Measurements from ENCODE around the gene ELF2.
A peak's percentile ranks its signal among the peaks of the same experiment; 100 is the strongest.
"Not testable (repeated sequence)": the region's sequence is repeated elsewhere in the genome, so short reads cannot be mapped to it uniquely, and the experiment has no call there.

The ELF2 gene

GRCh38 chr4:139142087-139142486, 34.9 kb downstream of the ELF2 start:
- DNase-seq = no peak

- DNase-seq = no peak
These were observed 39.3 kb downstream of the ELF2 start for GRCh38 chr4:139137763-139138162.

- no peak for DNase-seq
These were observed 42.6 kb downstream of the ELF2 start for GRCh38 chr4:139134403-139134802.

- no peak for DNase-seq
These were observed 45.7 kb downstream of the ELF2 start for GRCh38 chr4:139131209-139131870.

- no peak for DNase-seq
These were observed 47.8 kb downstream of the ELF2 start for GRCh38 chr4:139129206-139129605.

GRCh38 chr4:139126898-139127297, 50.1 kb downstream of the ELF2 start:
- no peak for DNase-seq

GRCh38 chr4:139123910-139124309, 53.1 kb downstream of the ELF2 start:
- no peak for DNase-seq

- DNase-seq = no peak
These were observed 58.7 kb downstream of the ELF2 start for GRCh38 chr4:139118365-139118764.

- no peak for DNase-seq
These were observed 61.8 kb downstream of the ELF2 start for GRCh38 chr4:139115226-139115625.

GRCh38 chr4:139114795-139115194, 62.2 kb downstream of the ELF2 start:
- DNase-seq = not testable (repeated sequence)

GRCh38 chr4:139112650-139113049, 64.4 kb downstream of the ELF2 start:
- DNase-seq = no peak

- no peak for DNase-seq
These were observed 68.4 kb downstream of the ELF2 start for GRCh38 chr4:139108567-139109128.

GRCh38 chr4:139099366-139099982, 77.5 kb downstream of the ELF2 start:
- DNase-seq = peak; percentile 78 to 83

- no peak for DNase-seq
These were observed 84.7 kb downstream of the ELF2 start for GRCh38 chr4:139092271-139092670.

GRCh38 chr4:139085141-139085540, 91.9 kb downstream of the ELF2 start:
- DNase-seq = peak in 1 of 2 donors; percentile 37

- DNase-seq = no peak
These were observed 92.3 kb downstream of the ELF2 start for GRCh38 chr4:139084804-139085093.

GRCh38 chr4:139083956-139084803, 92.8 kb downstream of the ELF2 start:
- peak; percentile 81 to 86 for DNase-seq

GRCh38 chr4:139083607-139083955, 93.4 kb downstream of the ELF2 start:
- peak in 1 of 2 donors; percentile 62 for DNase-seq

- peak; percentile 91 to 95 for DNase-seq
These were observed 94.0 kb downstream of the ELF2 start for GRCh38 chr4:139082750-139083606.

- no peak for DNase-seq
These were observed 98.1 kb downstream of the ELF2 start for GRCh38 chr4:139078926-139079325.

GRCh38 chr4:139077567-139078355, 99.3 kb downstream of the ELF2 start:
- DNase-seq = no peak
